ENCODE results near the gene C1QL1.

GRCh38 chr17:44998646-44999045 lies 30.5 kb upstream of the C1QL1 start:
- TF ChIP-seq CTCF (IDR thresholded peaks at IDR 0.05) (no peak), POLR2A (IDR thresholded peaks at IDR 0.05) (no peak), EP300 (IDR thresholded peaks at IDR 0.05) (no peak)
